Fibroblast of lung (primary cell): ENCODE measurements around the gene CDRT4. TPM values are rescaled to one million over a fixed set of nuclear protein-coding genes. Genes with fewer than 3 reads are reported as not detected.

Experiments used
- DNase-seq, 2 donors: peaks; one replicate each; pipeline versions ENCODE4 v3.0.0 to v3.0.0-alpha.2; 2010; ENCODE audit warnings: low read depth in 2 of 2
- H2AFZ ChIP-seq: 2 replicates; pipeline ENCODE4 v1.5.1; 2012; ENCODE audit warnings: low read length, control low read depth, inconsistent platforms
- H3K27ac ChIP-seq: 2 replicates; pipeline ENCODE4 v1.5.1; 2011; ENCODE audit warnings: low read length, control low read depth; ENCODE audit not compliant: insufficient read depth
- H3K27me3 ChIP-seq: 2 replicates; pipeline ENCODE4 v1.5.1; 2011; ENCODE audit warnings: mild to moderate bottlenecking, low read length; ENCODE audit not compliant: control insufficient read depth, insufficient read depth
- H3K36me3 ChIP-seq: 2 replicates; pipeline ENCODE4 v1.5.1; 2011; ENCODE audit warnings: low read length; ENCODE audit not compliant: control insufficient read depth, insufficient read depth
- H3K4me1 ChIP-seq: 2 replicates; pipeline ENCODE4 v1.5.1; 2011; ENCODE audit warnings: low read length; ENCODE audit not compliant: control insufficient read depth, insufficient read depth; ENCODE audit errors: extremely low read depth
- H3K4me2 ChIP-seq: 2 replicates; pipeline ENCODE4 v1.5.1; 2011; ENCODE audit warnings: low read length, control low read depth; ENCODE audit not compliant: insufficient read depth; ENCODE audit errors: extremely low read depth
- H3K4me3 ChIP-seq, 4 experiments: fragments of 200-600 bp in 1 of 4; sonication (generic) in 1 of 4; replicated peaks in 1 of 4; 2 replicates each; pipeline ENCODE4 v1.5.1; 2011 to 2016; ENCODE audit warnings: low read length in 4 of 4, low read depth in 3 of 4, mild to moderate bottlenecking in 3 of 4, control low read depth in 2 of 4, inconsistent platforms in 1 of 4, mixed read lengths in 1 of 4; ENCODE audit not compliant: insufficient read depth in 1 of 4; ENCODE audit errors: control extremely low read depth in 1 of 4
- H3K79me2 ChIP-seq: 2 replicates; pipeline ENCODE4 v1.5.1; 2012; ENCODE audit warnings: mild to moderate bottlenecking, low read length, inconsistent platforms; ENCODE audit not compliant: control insufficient read depth, insufficient read depth
- H3K9ac ChIP-seq: 2 replicates; pipeline ENCODE4 v1.5.1; 2011; ENCODE audit warnings: mild to moderate bottlenecking, low read length, control low read depth; ENCODE audit not compliant: insufficient read depth
- H3K9me3 ChIP-seq: 2 replicates; pipeline ENCODE4 v1.5.1; 2012; ENCODE audit warnings: low read depth, low read length; ENCODE audit not compliant: control insufficient read depth, insufficient read depth
- H4K20me1 ChIP-seq: 2 replicates; pipeline ENCODE4 v1.5.1; 2011; ENCODE audit warnings: low read length; ENCODE audit not compliant: control insufficient read depth, insufficient read depth; ENCODE audit errors: extremely low read depth
- CTCF ChIP-seq, 2 donors: IDR thresholded peaks in 1 of 2; conservative IDR thresholded peaks in 1 of 2; 1 replicate in 1 of 2; 2 replicates in 1 of 2; pipeline ENCODE4 v1.5.1; 2011 to 2012; ENCODE audit warnings: low read length in 2 of 2, control low read depth in 1 of 2, inconsistent platforms in 1 of 2, low read depth in 1 of 2, mild to moderate bottlenecking in 1 of 2
- EZH2 ChIP-seq: IDR thresholded peaks from 2 replicates; pipeline ENCODE4 v1.5.1; 2012; ENCODE audit warnings: low read length, control low read depth, mild to moderate bottlenecking; ENCODE audit errors: missing control alignments
- polyA plus RNA-seq, 2 donors: library from polyadenylated mRNA; depleted of rRNA in 1 of 2; stranded (reverse) in 1 of 2; unstranded in 1 of 2; fragments of >200 nt; gene quantifications; 2 replicates each; pipeline ENCODE4 v1.2.1, GENCODE V29; 2011 to 2012; ENCODE audit warnings: missing spikeins in 1 of 2
- total RNA-seq: library from RNA; depleted of rRNA; stranded (reverse); fragments of >200 nt; gene quantifications from 2 replicates; pipeline ENCODE4 v1.2.1, GENCODE V29; 2014

Gene CDRT4
- total and polyA plus RNA-seq, 2 donors (not counting 1 experiment from before 2014, with no cell fraction given) = 0.49 to 2.3 TPM

- H3K36me3 ChIP-seq = no peaks in the 10 kb centered on the region
- no peak for DNase-seq
- H3K4me1 ChIP-seq = peaks cover 6% of the 10 kb centered on the region
- no peaks in the 10 kb centered on the region for H3K9me3 ChIP-seq
- H3K79me2 ChIP-seq = no peaks in the 10 kb centered on the region
- H3K4me2 ChIP-seq = no peak overlapping the region
- no peak overlapping the region for H3K27ac ChIP-seq
- TF ChIP-seq CTCF (conservative IDR thresholded peaks at IDR 0.05 in 1 of 2, IDR thresholded peaks at IDR 0.05 in 1 of 2; ENCODE audit: low read depth in 1 of 2, low read length in 2 of 2) (no peak), EZH2 (no peak)
- H3K27me3 ChIP-seq = no peaks in the 10 kb centered on the region
- H3K9ac ChIP-seq = no peak overlapping the region
- H4K20me1 ChIP-seq = no peaks in the 10 kb centered on the region
- no peak overlapping the region for H2AFZ ChIP-seq
- no peak overlapping the region for H3K4me3 ChIP-seq
Measured at GRCh38 chr17:15478845-15479244, 11.4 kb upstream of the CDRT4 start.

GRCh38 chr17:15475631-15476354 lies 8.4 kb upstream of the CDRT4 start:
- Histone ChIP-seq H3K9me3 (no peaks in the 10 kb centered on the region), H3K36me3 (no peaks in the 10 kb centered on the region), H4K20me1 (no peaks in the 10 kb centered on the region), H3K27me3 (no peaks in the 10 kb centered on the region), H3K4me2 (no peak overlapping the region), H3K4me3 (no peak overlapping the region), H3K9ac (no peak overlapping the region), H2AFZ (no peak overlapping the region), H3K27ac (no peak overlapping the region), H3K79me2 (no peaks in the 10 kb centered on the region), H3K4me1 (peaks cover 6% of the 10 kb centered on the region)
- TF ChIP-seq EZH2 (no peak), CTCF (conservative IDR thresholded peaks at IDR 0.05 in 1 of 2, IDR thresholded peaks at IDR 0.05 in 1 of 2; ENCODE audit: low read depth in 1 of 2, low read length in 2 of 2) (no peak)
- DNase-seq = peak; percentile 67 to 74

GRCh38 chr17:15472891-15473290 lies 5.5 kb upstream of the CDRT4 start:
- Histone ChIP-seq H3K4me2 (no peak overlapping the region), H3K27ac (no peak overlapping the region), H3K9ac (no peak overlapping the region), H3K79me2 (no peaks in the 10 kb centered on the region), H3K9me3 (no peaks in the 10 kb centered on the region), H2AFZ (no peak overlapping the region), H4K20me1 (no peaks in the 10 kb centered on the region), H3K4me1 (peaks cover 2% of the 10 kb centered on the region), H3K36me3 (no peaks in the 10 kb centered on the region), H3K4me3 (no peak overlapping the region), H3K27me3 (no peaks in the 10 kb centered on the region)
- TF ChIP-seq EZH2 = no peak
- TF ChIP-seq CTCF (conservative IDR thresholded peaks at IDR 0.05 in 1 of 2, IDR thresholded peaks at IDR 0.05 in 1 of 2; ENCODE audit: low read depth in 1 of 2, low read length in 2 of 2) = no peak
- DNase-seq = no peak
